HG03558 (cell line): ENCODE results near the gene CD99L2.

Experiments
- ATAC-seq: cut with Tn5 transposase; IDR thresholded peaks from one replicate; pipeline ENCODE4 v1.9.1; 2021; ENCODE audit warnings: moderate number of reproducible peaks; ENCODE audit not compliant: unreplicated experiment; ENCODE audit errors: extremely low read depth

Gene CD99L2, protein sequence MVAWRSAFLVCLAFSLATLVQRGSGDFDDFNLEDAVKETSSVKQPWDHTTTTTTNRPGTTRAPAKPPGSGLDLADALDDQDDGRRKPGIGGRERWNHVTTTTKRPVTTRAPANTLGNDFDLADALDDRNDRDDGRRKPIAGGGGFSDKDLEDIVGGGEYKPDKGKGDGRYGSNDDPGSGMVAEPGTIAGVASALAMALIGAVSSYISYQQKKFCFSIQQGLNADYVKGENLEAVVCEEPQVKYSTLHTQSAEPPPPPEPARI

GRCh38 chrX:150898343-150899190 is at the start of gene CD99L2:
Gene CD99L2, minus strand, starts transcription at chrX:150898668. Its CDS starts 80 bp downstream, at chrX:150898588.
- ATAC-seq, result peak; percentile 53

DNA sequence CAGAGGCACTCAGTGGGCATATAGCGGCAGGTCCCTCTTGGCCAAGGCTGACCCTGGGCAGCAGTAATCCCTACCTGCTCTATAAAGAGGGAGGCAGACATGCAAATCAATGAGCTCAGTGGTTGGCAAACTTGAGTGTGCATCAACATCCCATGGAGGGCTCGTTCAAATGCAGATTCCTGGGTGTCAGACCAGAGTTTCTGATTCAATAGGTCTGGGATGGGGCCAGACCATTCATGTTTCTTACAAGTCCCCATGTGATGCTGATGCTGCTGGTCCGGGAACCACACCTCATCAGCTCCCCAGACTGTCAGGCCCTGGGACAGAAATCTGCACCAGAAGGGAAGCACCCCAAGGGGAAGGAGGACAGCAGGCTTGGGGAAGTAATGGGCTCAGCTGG is 45.8 kb upstream of the CD99L2 start:
- ATAC-seq, result no peak

DNA sequence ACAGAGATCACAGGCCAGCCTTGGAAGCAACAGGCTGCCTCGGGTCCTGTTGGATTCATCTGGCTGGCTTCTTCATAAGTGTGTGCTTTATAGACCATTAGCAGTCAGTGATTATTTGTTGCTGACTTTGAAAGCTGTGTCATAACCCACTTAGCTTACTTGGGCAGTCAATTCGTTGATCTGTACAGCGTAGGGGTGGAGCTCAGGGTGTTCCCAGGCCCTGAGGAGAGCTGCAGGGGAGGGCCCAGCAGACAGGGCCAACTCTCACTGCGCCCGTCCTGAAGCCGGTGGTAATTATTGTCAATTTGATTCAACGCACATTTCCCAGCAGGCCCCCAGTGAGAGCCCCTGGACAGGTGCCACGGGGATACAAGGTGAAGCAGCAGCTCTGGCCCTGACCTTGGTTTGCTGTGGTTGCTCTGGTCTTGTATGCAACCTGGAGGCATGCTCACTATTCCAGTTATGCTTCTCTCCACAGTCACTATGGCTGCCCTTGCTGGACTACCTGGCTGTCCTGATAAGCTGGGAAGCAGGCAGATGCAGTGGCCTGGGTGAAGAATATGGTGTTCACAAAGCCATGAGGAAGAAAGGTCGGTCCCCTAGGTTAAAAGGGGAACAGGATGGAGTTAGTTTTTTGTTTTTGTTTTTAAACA is 44.6 kb upstream of the CD99L2 start:
- no peak for ATAC-seq

- no peak for ATAC-seq
Observed at GRCh38 chrX:150941580-150941979, 43.1 kb upstream of the CD99L2 start.

GRCh38 chrX:150940844-150941495 is 42.5 kb upstream of the CD99L2 start:
- ATAC-seq, result no peak

- no peak for ATAC-seq
Observed at GRCh38 chrX:150936556-150936955, 38.1 kb upstream of the CD99L2 start.

DNA sequence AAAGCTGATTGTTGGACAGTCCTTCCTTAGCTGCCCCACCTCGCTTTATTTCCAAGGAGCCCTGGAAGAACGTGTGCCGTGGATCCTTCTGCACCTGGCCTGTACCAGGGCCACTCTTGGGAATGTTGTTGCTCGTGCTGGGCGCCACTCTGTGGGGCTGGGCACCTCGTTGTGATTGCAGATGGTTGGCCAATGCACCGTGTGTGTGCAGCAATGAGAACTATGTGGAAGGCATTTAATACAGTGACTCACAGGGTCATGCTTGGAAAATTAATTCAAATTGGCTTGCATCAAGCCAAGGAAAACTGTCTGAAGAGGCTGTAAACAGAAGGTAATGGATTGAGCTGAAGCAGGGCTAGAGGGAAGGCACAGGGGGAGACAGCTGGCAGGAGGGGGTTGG is 37.0 kb upstream of the CD99L2 start:
- ATAC-seq, result no peak

- ATAC-seq, result no peak
Observed at GRCh38 chrX:150934453-150934852, 36.0 kb upstream of the CD99L2 start.

GRCh38 chrX:150933945-150934350 is 35.5 kb upstream of the CD99L2 start:
- no peak for ATAC-seq

- ATAC-seq, result no peak
Observed at GRCh38 chrX:150929058-150929457, 30.6 kb upstream of the CD99L2 start.

GRCh38 chrX:150926791-150927190 is 28.3 kb upstream of the CD99L2 start:
- no peak for ATAC-seq

DNA sequence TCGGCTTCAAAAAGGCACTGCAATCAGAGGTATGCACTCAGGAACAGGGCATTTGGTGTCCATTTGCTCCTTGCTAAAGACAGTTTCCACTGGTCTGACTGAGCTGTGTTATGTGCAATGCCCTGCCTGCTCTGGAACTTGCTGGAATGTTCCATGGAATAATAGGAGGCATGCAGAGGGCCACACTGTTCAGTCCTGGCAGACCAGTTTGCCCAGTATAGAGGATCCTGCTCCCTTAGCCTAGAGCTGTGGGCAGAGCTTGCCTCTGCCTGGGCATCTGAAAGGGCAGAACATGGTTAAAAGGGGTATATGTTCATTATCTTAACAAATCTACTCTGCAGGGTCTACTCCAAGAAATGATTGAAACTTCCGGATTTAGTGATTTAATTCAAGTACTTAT is 27.8 kb upstream of the CD99L2 start:
- ATAC-seq, result no peak

GRCh38 chrX:150919401-150919800 is 20.9 kb upstream of the CD99L2 start:
- ATAC-seq, result no peak

GRCh38 chrX:150913511-150913910 is 15.0 kb upstream of the CD99L2 start:
- ATAC-seq, result no peak

DNA sequence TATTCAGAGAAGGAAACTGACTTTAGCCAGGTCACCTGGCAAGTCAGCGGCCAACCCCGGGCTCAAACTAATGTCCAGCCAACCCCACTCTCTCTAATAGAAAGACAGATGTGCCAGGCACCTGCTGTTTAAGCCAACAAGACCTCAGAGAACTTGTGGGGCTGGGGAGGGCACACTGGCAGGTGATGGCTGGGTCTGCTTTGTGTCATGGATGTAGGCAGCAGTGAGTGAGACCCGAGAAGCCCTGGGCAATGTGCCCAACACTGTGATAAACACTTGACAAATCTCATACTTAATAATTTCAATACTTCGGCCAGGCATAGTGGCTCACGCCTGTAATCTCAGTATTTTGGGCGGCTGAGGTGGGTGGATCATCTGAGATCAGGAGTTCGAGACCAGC is 9.0 kb upstream of the CD99L2 start:
- ATAC-seq, result no peak

- ATAC-seq, result no peak
Observed at GRCh38 chrX:150906694-150907093, 8.2 kb upstream of the CD99L2 start.

GRCh38 chrX:150905293-150905692 is 6.8 kb upstream of the CD99L2 start:
- ATAC-seq, result no peak

DNA sequence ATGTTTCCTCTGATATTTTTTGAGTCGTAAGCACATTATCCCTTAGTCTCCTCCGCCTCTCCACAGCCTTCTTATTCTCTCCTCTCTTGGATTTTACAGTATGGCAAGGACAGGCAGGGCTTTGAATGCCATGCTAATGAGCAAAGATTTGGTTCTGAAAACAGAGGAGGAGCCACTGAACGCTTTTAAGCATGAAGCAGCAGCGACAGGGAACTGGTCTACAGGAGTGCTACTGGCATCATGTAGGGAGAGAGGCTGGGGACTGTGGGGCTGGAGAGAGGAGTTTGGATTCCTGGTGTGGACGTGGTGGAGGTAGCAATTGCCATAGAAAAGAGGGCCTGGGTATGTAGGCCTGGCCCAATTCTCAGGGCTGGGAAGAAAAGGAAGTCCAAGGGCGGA is 4.6 kb upstream of the CD99L2 start:
- ATAC-seq, result no peak

DNA sequence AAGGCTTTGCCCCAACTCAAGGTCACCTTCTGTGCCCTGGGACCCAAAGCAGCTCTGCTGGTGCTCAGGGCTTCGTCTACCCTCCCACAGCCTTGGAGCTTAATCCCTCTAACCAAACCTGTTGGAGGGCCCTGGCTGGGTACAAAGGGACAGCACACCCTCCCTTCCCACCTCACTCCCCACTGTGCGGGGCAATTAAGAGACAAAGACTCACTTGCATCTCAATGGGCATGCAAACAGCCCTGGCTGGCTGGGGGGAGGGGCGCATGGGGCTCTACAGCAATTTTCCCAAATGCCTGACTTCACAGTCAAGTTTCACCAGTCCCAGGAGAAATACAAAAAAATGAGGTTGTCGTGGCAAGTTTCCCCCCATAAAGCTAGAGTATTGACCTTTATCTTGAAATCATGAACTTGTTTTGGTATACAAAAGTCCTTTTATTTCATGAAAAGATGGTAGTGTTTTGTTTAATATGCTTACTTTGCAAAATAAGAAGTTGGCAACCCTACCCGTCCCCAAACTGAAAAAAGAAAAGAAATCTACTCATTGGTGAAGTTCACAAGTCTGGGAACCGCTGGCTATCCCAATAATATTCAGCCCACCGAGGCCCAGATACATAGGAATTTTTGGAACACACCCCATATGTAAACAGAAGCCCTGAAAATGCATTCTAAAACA is 4.1 kb upstream of the CD99L2 start:
- ATAC-seq, result no peak

- ATAC-seq, result no peak
Observed at GRCh38 chrX:150899191-150899757, 806 bp upstream of the CD99L2 start.
